Measurements from ENCODE around the gene NEUROD2.
A peak's percentile ranks its signal among the peaks of the same experiment; 100 is the strongest.

The NEUROD2 gene

GRCh38 chr17:39629898-39630297 is 22.2 kb upstream of the NEUROD2 start:
- Histone ChIP-seq H2AFZ (ENCODE audit: low read depth, low read length) (no peak overlapping the region), H3K9me3 (ENCODE audit: low read length) (no peaks in the 10 kb centered on the region), H3K27me3 (ENCODE audit: insufficient read depth, low read length) (peaks cover 66% of the 10 kb centered on the region), H3K36me3 (ENCODE audit: insufficient read depth, low read length) (no peaks in the 10 kb centered on the region), H3K4me1 (ENCODE audit: insufficient read depth, low read length) (peaks cover 14% of the 10 kb centered on the region), H3K4me3 (ENCODE audit: low read length) (no peak overlapping the region)

GRCh38 chr17:39629494-39629880 is 21.8 kb upstream of the NEUROD2 start:
- H3K27me3 ChIP-seq (ENCODE audit: insufficient read depth, low read length), result peaks cover 70% of the 10 kb centered on the region
- no peaks in the 10 kb centered on the region for H3K9me3 ChIP-seq (ENCODE audit: low read length)
- no peaks in the 10 kb centered on the region for H3K36me3 ChIP-seq (ENCODE audit: insufficient read depth, low read length)
- peaks cover 14% of the 10 kb centered on the region for H3K4me1 ChIP-seq (ENCODE audit: insufficient read depth, low read length)
- H2AFZ ChIP-seq (ENCODE audit: low read depth, low read length), result no peak overlapping the region
- no peak overlapping the region for H3K4me3 ChIP-seq (ENCODE audit: low read length)

GRCh38 chr17:39628655-39629493 is 21.2 kb upstream of the NEUROD2 start:
- no peak overlapping the region for H2AFZ ChIP-seq (ENCODE audit: low read depth, low read length)
- no peaks in the 10 kb centered on the region for H3K36me3 ChIP-seq (ENCODE audit: insufficient read depth, low read length)
- no peaks in the 10 kb centered on the region for H3K9me3 ChIP-seq (ENCODE audit: low read length)
- no peak overlapping the region for H3K4me3 ChIP-seq (ENCODE audit: low read length)
- peaks cover 74% of the 10 kb centered on the region for H3K27me3 ChIP-seq (ENCODE audit: insufficient read depth, low read length)
- H3K4me1 ChIP-seq (ENCODE audit: insufficient read depth, low read length), result peaks cover 14% of the 10 kb centered on the region

GRCh38 chr17:39627712-39628516 is 20.2 kb upstream of the NEUROD2 start:
- peaks cover 74% of the 10 kb centered on the region for H3K27me3 ChIP-seq (ENCODE audit: insufficient read depth, low read length)
- no peaks in the 10 kb centered on the region for H3K9me3 ChIP-seq (ENCODE audit: low read length)
- H3K4me1 ChIP-seq (ENCODE audit: insufficient read depth, low read length), result peaks cover 14% of the 10 kb centered on the region
- H2AFZ ChIP-seq (ENCODE audit: low read depth, low read length), result no peak overlapping the region
- H3K36me3 ChIP-seq (ENCODE audit: insufficient read depth, low read length), result no peaks in the 10 kb centered on the region
- H3K4me3 ChIP-seq (ENCODE audit: low read length), result no peak overlapping the region

- no peaks in the 10 kb centered on the region for H3K36me3 ChIP-seq (ENCODE audit: insufficient read depth, low read length)
- peak overlapping the region; percentile 35 for H2AFZ ChIP-seq (ENCODE audit: low read depth, low read length)
- peaks cover 72% of the 10 kb centered on the region for H3K27me3 ChIP-seq (ENCODE audit: insufficient read depth, low read length)
- peak overlapping the region; percentile 31 for H3K4me3 ChIP-seq (ENCODE audit: low read length)
- H3K9me3 ChIP-seq (ENCODE audit: low read length), result no peaks in the 10 kb centered on the region
- H3K4me1 ChIP-seq (ENCODE audit: insufficient read depth, low read length), result peaks cover 16% of the 10 kb centered on the region
Measured at GRCh38 chr17:39627047-39627711, 19.5 kb upstream of the NEUROD2 start.

- H3K36me3 ChIP-seq (ENCODE audit: insufficient read depth, low read length), result no peaks in the 10 kb centered on the region
- peaks cover 66% of the 10 kb centered on the region for H3K27me3 ChIP-seq (ENCODE audit: insufficient read depth, low read length)
- peak within 1 kb of the TSS; percentile 31 for H3K4me3 ChIP-seq (ENCODE audit: low read length)
- H3K4me1 ChIP-seq (ENCODE audit: insufficient read depth, low read length), result peaks cover 18% of the 10 kb centered on the region
- peak within 1 kb of the TSS; percentile 35 for H2AFZ ChIP-seq (ENCODE audit: low read depth, low read length)
- H3K9me3 ChIP-seq (ENCODE audit: low read length), result no peaks in the 10 kb centered on the region
Measured at GRCh38 chr17:39626171-39627046, 18.7 kb upstream of the NEUROD2 start, which contains the start of gene PPP1R1B. Gene PPP1R1B, plus strand, starts transcription at chr17:39626952. Its CDS starts 441 bp downstream, at chr17:39627393.

- Histone ChIP-seq H2AFZ (ENCODE audit: low read depth, low read length) (no peak overlapping the region), H3K27me3 (ENCODE audit: insufficient read depth, low read length) (peaks cover 68% of the 10 kb centered on the region), H3K4me1 (ENCODE audit: insufficient read depth, low read length) (peaks cover 18% of the 10 kb centered on the region), H3K4me3 (ENCODE audit: low read length) (no peak overlapping the region), H3K36me3 (ENCODE audit: insufficient read depth, low read length) (no peaks in the 10 kb centered on the region), H3K9me3 (ENCODE audit: low read length) (no peaks in the 10 kb centered on the region)
Measured at GRCh38 chr17:39625198-39625785, 17.6 kb upstream of the NEUROD2 start.

- H3K9me3 ChIP-seq (ENCODE audit: low read length), result no peaks in the 10 kb centered on the region
- H3K36me3 ChIP-seq (ENCODE audit: insufficient read depth, low read length), result no peaks in the 10 kb centered on the region
- no peak overlapping the region for H2AFZ ChIP-seq (ENCODE audit: low read depth, low read length)
- peaks cover 65% of the 10 kb centered on the region for H3K27me3 ChIP-seq (ENCODE audit: insufficient read depth, low read length)
- H3K4me3 ChIP-seq (ENCODE audit: low read length), result no peak overlapping the region
- H3K4me1 ChIP-seq (ENCODE audit: insufficient read depth, low read length), result peaks cover 18% of the 10 kb centered on the region
Measured at GRCh38 chr17:39624313-39624712, 16.6 kb upstream of the NEUROD2 start.

- H3K36me3 ChIP-seq (ENCODE audit: insufficient read depth, low read length), result no peaks in the 10 kb centered on the region
- H3K27me3 ChIP-seq (ENCODE audit: insufficient read depth, low read length), result peaks cover 65% of the 10 kb centered on the region
- no peak overlapping the region for H2AFZ ChIP-seq (ENCODE audit: low read depth, low read length)
- H3K4me3 ChIP-seq (ENCODE audit: low read length), result no peak overlapping the region
- H3K4me1 ChIP-seq (ENCODE audit: insufficient read depth, low read length), result peaks cover 22% of the 10 kb centered on the region
- no peaks in the 10 kb centered on the region for H3K9me3 ChIP-seq (ENCODE audit: low read length)
Measured at GRCh38 chr17:39623356-39623950, 15.7 kb upstream of the NEUROD2 start.

- Histone ChIP-seq H3K27me3 (ENCODE audit: insufficient read depth, low read length) (peaks cover 62% of the 10 kb centered on the region), H3K36me3 (ENCODE audit: insufficient read depth, low read length) (no peaks in the 10 kb centered on the region), H3K9me3 (ENCODE audit: low read length) (no peaks in the 10 kb centered on the region), H3K4me3 (ENCODE audit: low read length) (no peak overlapping the region), H3K4me1 (ENCODE audit: insufficient read depth, low read length) (peaks cover 22% of the 10 kb centered on the region), H2AFZ (ENCODE audit: low read depth, low read length) (no peak overlapping the region)
Measured at GRCh38 chr17:39622380-39623006, 14.8 kb upstream of the NEUROD2 start.

- Histone ChIP-seq H3K36me3 (ENCODE audit: insufficient read depth, low read length) (no peaks in the 10 kb centered on the region), H3K27me3 (ENCODE audit: insufficient read depth, low read length) (peaks cover 65% of the 10 kb centered on the region), H3K4me1 (ENCODE audit: insufficient read depth, low read length) (peaks cover 17% of the 10 kb centered on the region), H2AFZ (ENCODE audit: low read depth, low read length) (no peak overlapping the region), H3K4me3 (ENCODE audit: low read length) (no peak overlapping the region), H3K9me3 (ENCODE audit: low read length) (no peaks in the 10 kb centered on the region)
Measured at GRCh38 chr17:39621523-39622379, 14.0 kb upstream of the NEUROD2 start.
